ENCODE results near the gene PHLPP1. TPM values are rescaled to one million over a fixed set of nuclear protein-coding genes. Genes with fewer than 3 reads are reported as not detected.

PHLPP1 gene
- total and polyA plus RNA-seq, 2 of the 13 experiments (the other 11 are each of a cell fraction or from before 2014, with no cell fraction given), result 9.8 to 18.5 TPM

DNA sequence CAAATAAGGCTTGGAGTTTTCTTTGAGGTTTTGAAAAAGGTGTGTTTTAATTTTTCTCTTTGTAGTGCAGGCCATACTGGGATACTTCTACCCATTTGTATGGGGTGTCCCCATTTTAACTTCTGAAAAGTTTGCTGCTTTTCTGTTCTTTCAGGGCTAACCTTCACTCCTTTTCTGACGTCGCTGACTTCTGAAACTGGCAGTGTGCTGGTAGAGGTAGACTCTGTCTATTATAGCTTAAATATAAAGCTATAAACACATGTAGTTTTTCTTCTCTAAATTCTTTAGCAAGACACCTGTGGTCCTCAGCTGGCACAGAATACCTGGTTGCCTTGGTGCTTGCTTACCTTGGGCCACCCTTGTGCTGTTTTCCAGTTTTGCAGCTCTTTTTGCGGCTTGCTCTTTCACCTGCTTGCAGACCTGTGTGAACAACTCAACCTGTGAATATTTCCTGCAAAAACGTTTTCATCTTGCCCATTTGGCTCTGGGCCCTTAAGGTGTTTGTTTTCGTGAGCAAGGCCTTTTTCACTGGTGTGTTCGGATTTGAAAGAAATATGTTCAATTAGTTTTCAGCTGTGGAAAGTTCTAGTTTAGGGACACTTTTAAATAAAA lies 42.2 kb downstream of the PHLPP1 start:
- no peak overlapping the region for H3K27ac ChIP-seq (ENCODE audit: extremely low read length, insufficient read depth, low read length)
- H3K79me2 ChIP-seq (ENCODE audit: insufficient read depth, low read length), result peaks cover 93% of the 10 kb centered on the region
- POLR2A ChIA-PET, result no interaction called here
- TF ChIP-seq PAX8 (CRISPR knock-in tag; IDR thresholded peaks at IDR 0.05; ENCODE audit: borderline replicate concordance), result no peak
- TF ChIP-seq HMGA1 (CRISPR knock-in tag; conservative IDR thresholded peaks at IDR 0.05), result no peak
- no peak for TF ChIP-seq ZBTB8A (CRISPR knock-in tag; IDR thresholded peaks at IDR 0.05; ENCODE audit: borderline replicate concordance, low read depth)
- no peak for TF ChIP-seq EZH2 (conservative IDR thresholded peaks at IDR 0.05; ENCODE audit: low read depth, low read length)
- no peak for TF ChIP-seq ZNF17 (CRISPR knock-in tag; IDR thresholded peaks at IDR 0.05)
- no peak for TF ChIP-seq NPAS2 (CRISPR knock-in tag; IDR thresholded peaks at IDR 0.05; ENCODE audit: borderline replicate concordance)
- TF ChIP-seq, protein P1, sequence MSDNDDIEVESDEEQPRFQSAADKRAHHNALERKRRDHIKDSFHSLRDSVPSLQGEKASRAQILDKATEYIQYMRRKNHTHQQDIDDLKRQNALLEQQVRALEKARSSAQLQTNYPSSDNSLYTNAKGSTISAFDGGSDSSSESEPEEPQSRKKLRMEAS (IDR thresholded peaks at IDR 0.05), result no peak
- no peak for TF ChIP-seq U2AF2 (IDR thresholded peaks at IDR 0.05; ENCODE audit: low read depth, low read length)
- H3K36me3 ChIP-seq (replicated peaks in 1 of 2; ENCODE audit: control insufficient read depth in 1 of 2, insufficient read depth in 2 of 2, low read length in 2 of 2), result 0 out of 5 replicates have a peak, but pooled peaks cover 0 to 3% of the 10 kb centered on the region in 2 experiments
- no peak for ATAC-seq
- peaks cover 48% of the 10 kb centered on the region for H3K4me1 ChIP-seq (ENCODE audit: insufficient read depth, low read length)
- CTCF ChIA-PET (ENCODE audit: low intra/inter-chr PET ratio, low total read pairs), result no interaction called here
- intact Hi-C loops (cut with micrococcal nuclease; ENCODE audit: unreplicated experiment) (loop anchor here (5.0 kb wide), 1 partner anchor 35 kb away; no protein-coding TSS in a partner anchor), in situ Hi-C loops (cut with HindIII; ENCODE audit: extremely low pct_ligation_motif_present, low pct_unique_long_range_greater_than_20kb) (no loop called here)
- BruUV-seq (replicated peaks), result no TSS peak
- H4K20me1 ChIP-seq (ENCODE audit: insufficient read depth, low read length), result peaks cover 9% of the 10 kb centered on the region
- no peak for DNase-seq (ENCODE audit: low spot score)
- H3K4me2 ChIP-seq (ENCODE audit: low read depth, low read length), result no peak overlapping the region
- no peak overlapping the region for H2AFZ ChIP-seq (ENCODE audit: low read length)
- H3K27me3 ChIP-seq (ENCODE audit: control insufficient read depth in 1 of 2, insufficient read depth in 2 of 2, low read length in 2 of 2), result no peaks in the 10 kb centered on the region
- FAIRE-seq, result no peak
- 82% methylated on average over 6 of the region's 6 CpGs for WGBS (ENCODE audit: low lambda C conversion rate)
- H3K4me3 ChIP-seq (replicated peaks in 1 of 3; ENCODE audit: insufficient read depth in 1 of 3, low read depth in 2 of 3, low read length in 3 of 3), result no peak overlapping the region
- no peak overlapping the region for H3K9ac ChIP-seq (ENCODE audit: insufficient read depth, low read depth, low read length)
- no peaks in the 10 kb centered on the region for H3K9me3 ChIP-seq (ENCODE audit: low read length)

DNA sequence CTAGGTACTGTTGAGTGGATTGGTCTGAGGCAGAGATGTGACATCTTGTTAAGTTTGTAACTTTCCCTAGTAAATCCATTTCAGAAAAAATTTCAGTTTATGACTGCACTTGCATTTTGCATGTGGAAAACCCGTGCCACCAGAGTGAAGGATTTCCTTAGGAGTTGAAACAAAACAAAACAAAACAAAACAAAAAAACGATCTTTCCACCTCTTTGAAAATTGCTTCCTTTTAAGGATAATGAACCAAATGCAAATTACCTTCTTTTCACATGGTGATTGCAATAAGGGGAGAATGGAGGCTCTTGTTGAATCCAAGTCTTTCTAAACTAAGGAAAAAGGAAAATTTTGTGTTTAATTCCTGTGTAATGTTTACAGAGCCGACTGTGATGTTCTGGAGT lies 43.2 kb downstream of the PHLPP1 start:
- Histone ChIP-seq H3K4me3 (replicated peaks in 1 of 3; ENCODE audit: insufficient read depth in 1 of 3, low read depth in 2 of 3, low read length in 3 of 3) (no peak overlapping the region), H3K36me3 (replicated peaks in 1 of 2; ENCODE audit: control insufficient read depth in 1 of 2, insufficient read depth in 2 of 2, low read length in 2 of 2) (0 out of 5 replicates have a peak, but pooled peaks cover 0 to 3% of the 10 kb centered on the region in 2 experiments), H3K79me2 (ENCODE audit: insufficient read depth, low read length) (peaks cover 93% of the 10 kb centered on the region), H3K27me3 (ENCODE audit: control insufficient read depth in 1 of 2, insufficient read depth in 2 of 2, low read length in 2 of 2) (no peaks in the 10 kb centered on the region), H2AFZ (ENCODE audit: low read length) (no peak overlapping the region), H3K4me2 (ENCODE audit: low read depth, low read length) (no peak overlapping the region), H3K9ac (ENCODE audit: insufficient read depth, low read depth, low read length) (no peak overlapping the region), H3K4me1 (ENCODE audit: insufficient read depth, low read length) (peaks cover 48% of the 10 kb centered on the region), H4K20me1 (ENCODE audit: insufficient read depth, low read length) (peaks cover 9% of the 10 kb centered on the region), H3K9me3 (ENCODE audit: low read length) (no peaks in the 10 kb centered on the region), H3K27ac (ENCODE audit: extremely low read length, insufficient read depth, low read length) (no peak overlapping the region)
- no TSS peak for BruUV-seq (replicated peaks)
- in situ Hi-C loops (cut with HindIII; ENCODE audit: extremely low pct_ligation_motif_present, low pct_unique_long_range_greater_than_20kb) (no loop called here), intact Hi-C loops (cut with micrococcal nuclease; ENCODE audit: unreplicated experiment) (loop anchor here (5.0 kb wide), 1 partner anchor 36 kb away; no protein-coding TSS in a partner anchor)
- no peak for FAIRE-seq
- 92% methylated on average over 3 of the region's 3 CpGs for WGBS (ENCODE audit: low lambda C conversion rate)
- DNase-seq (ENCODE audit: low spot score), result no peak
- ChIA-PET CTCF (ENCODE audit: low intra/inter-chr PET ratio, low total read pairs) (no interaction called here), POLR2A (no interaction called here)
- no peak for ATAC-seq
- no peak for TF ChIP-seq ZNF878 (CRISPR knock-in tag; IDR thresholded peaks at IDR 0.05)
- TF ChIP-seq ZNF296 (CRISPR knock-in tag; conservative IDR thresholded peaks at IDR 0.05), result no peak
- TF ChIP-seq SNAPC4 (CRISPR knock-in tag; IDR thresholded peaks at IDR 0.05), result no peak
- no peak for TF ChIP-seq GATAD1 (CRISPR knock-in tag; IDR thresholded peaks at IDR 0.05)
- TF ChIP-seq RFX1 (IDR thresholded peaks at IDR 0.05), result no peak
- no peak for TF ChIP-seq ZFP36L2 (CRISPR knock-in tag; IDR thresholded peaks at IDR 0.05)
- TF ChIP-seq ZNF546 (CRISPR knock-in tag; conservative IDR thresholded peaks at IDR 0.05), result no peak
